K562 (cell line): Measurements from ENCODE around the gene HPX. TPM values are rescaled to one million over a fixed set of nuclear protein-coding genes. Genes with fewer than 3 reads are reported as not detected.

ENCODE experiments used
- ARID2 ChIP-seq: fragments of 450-650 bp; IDR thresholded peaks from 2 replicates; pipeline ENCODE4 v1.6.1; 2017; ENCODE audit warnings: antibody characterized with exemption, mild to moderate bottlenecking
- E2F3 ChIP-seq: fragments of 250-450 bp; sonication (Bioruptor Pico); IDR thresholded peaks from 2 replicates; pipeline ENCODE4 v1.4.0; 2020; ENCODE audit warnings: mild to moderate bottlenecking
- EHMT2 ChIP-seq: fragments of 450-650 bp; IDR thresholded peaks from 2 replicates; pipeline ENCODE4 v1.6.1; 2018; ENCODE audit warnings: antibody characterized with exemption
- KLF16 ChIP-seq: IDR thresholded peaks from 2 replicates; pipeline ENCODE4 v1.6.1; 2016; ENCODE audit warnings: antibody characterized with exemption
- MAFG ChIP-seq: fragments of 450-650 bp; conservative IDR thresholded peaks from 2 replicates; pipeline ENCODE4 v1.6.1; 2016; ENCODE audit warnings: missing genetic modification characterization, missing compliant biosample characterization
- SLC30A9 ChIP-seq: fragments of 250-450 bp; sonication (Bioruptor Pico); IDR thresholded peaks from 2 replicates; pipeline ENCODE4 v1.8.0; 2022; ENCODE audit warnings: mild to moderate bottlenecking, moderate library complexity
- TFAM ChIP-seq: fragments of 250-450 bp; sonication (Bioruptor Pico); conservative IDR thresholded peaks from 2 replicates; pipeline ENCODE4 v1.5.0; 2021; ENCODE audit warnings: mild to moderate bottlenecking, moderate library complexity
- TGIF2 ChIP-seq: sonication (generic); formaldehyde crosslinking; IDR thresholded peaks from 2 replicates; pipeline ENCODE4 v1.8.1; 2022; ENCODE audit warnings: mild to moderate bottlenecking, missing genetic modification reagents, moderate library complexity
- XRCC4 ChIP-seq: IDR thresholded peaks from one replicate; pipeline ENCODE4 v1.6.1; 2011; ENCODE audit not compliant: insufficient read depth, insufficient read length; ENCODE audit errors: extremely low read depth
- ZFPM2 ChIP-seq: fragments of 250-450 bp; sonication (Bioruptor Pico); IDR thresholded peaks from 2 replicates; pipeline ENCODE4 v1.5.1; 2022; ENCODE audit warnings: mild to moderate bottlenecking
- ZNF408 ChIP-seq: fragments of 250-450 bp; sonication (Bioruptor Pico); IDR thresholded peaks from 2 replicates; pipeline ENCODE4 v1.4.0; 2020; ENCODE audit warnings: low read depth, mild to moderate bottlenecking, moderate library complexity
- polyA plus RNA-seq, 8 experiments: library from polyadenylated mRNA; depleted of rRNA in 4 of 8; stranded (reverse) in 5 of 8; unstranded in 3 of 8; fragments of >200 nt; fragmentation: Nextera tagmentation in 2 of 8; fragmentation: Illumina TruSeq in 1 of 8; extraction: Ambion mirVana in 2 of 8; extraction: Trizol in 1 of 8; gene quantifications; 2 replicates each; pipeline versions ENCODE4 v1.2.1 to v1.2.3, GENCODE V29; 2011 to 2014; ENCODE audit warnings: inconsistent platforms in 1 of 8, missing spikeins in 1 of 8
- total RNA-seq, 7 experiments: library from RNA; depleted of rRNA in 6 of 7; stranded (reverse); fragments of >200 nt in 6 of 7; fragmentation: Illumina TruSeq in 2 of 7; extraction: Trizol in 2 of 7; gene quantifications; 2 replicates each; pipeline versions ENCODE4 v1.2.1 to v1.2.3, GENCODE V29; 2011 to 2021; ENCODE audit warnings: low replicate concordance in 1 of 7
- TF ChIP-seq, protein P1 (sequence below): fragments of 450-650 bp; IDR thresholded peaks from 2 replicates; pipeline ENCODE4 v1.6.1; 2016; ENCODE audit warnings: low read depth
- TF ChIP-seq, protein P2 (sequence below): IDR thresholded peaks from 2 replicates; pipeline ENCODE4 v1.6.1; 2014; ENCODE audit warnings: antibody characterized with exemption
- TF ChIP-seq, protein P3 (sequence below): fragments of 250-450 bp; sonication (Bioruptor Pico); IDR thresholded peaks from 2 replicates; pipeline ENCODE4 v1.4.0; 2020; ENCODE audit warnings: mild to moderate bottlenecking, moderate library complexity, borderline replicate concordance
- TF ChIP-seq, protein P4 (sequence below): sonication (generic); formaldehyde crosslinking; IDR thresholded peaks from 2 replicates; pipeline ENCODE4 v1.4.0; 2020; ENCODE audit warnings: mild to moderate bottlenecking, missing genetic modification reagents

The HPX gene
- total and polyA plus RNA-seq, 9 of the 15 experiments (the other 6 are each of a cell fraction or from before 2014, with no cell fraction given): 0.12 to 1.2 (median 0.49) TPM; not detected in 1

DNA sequence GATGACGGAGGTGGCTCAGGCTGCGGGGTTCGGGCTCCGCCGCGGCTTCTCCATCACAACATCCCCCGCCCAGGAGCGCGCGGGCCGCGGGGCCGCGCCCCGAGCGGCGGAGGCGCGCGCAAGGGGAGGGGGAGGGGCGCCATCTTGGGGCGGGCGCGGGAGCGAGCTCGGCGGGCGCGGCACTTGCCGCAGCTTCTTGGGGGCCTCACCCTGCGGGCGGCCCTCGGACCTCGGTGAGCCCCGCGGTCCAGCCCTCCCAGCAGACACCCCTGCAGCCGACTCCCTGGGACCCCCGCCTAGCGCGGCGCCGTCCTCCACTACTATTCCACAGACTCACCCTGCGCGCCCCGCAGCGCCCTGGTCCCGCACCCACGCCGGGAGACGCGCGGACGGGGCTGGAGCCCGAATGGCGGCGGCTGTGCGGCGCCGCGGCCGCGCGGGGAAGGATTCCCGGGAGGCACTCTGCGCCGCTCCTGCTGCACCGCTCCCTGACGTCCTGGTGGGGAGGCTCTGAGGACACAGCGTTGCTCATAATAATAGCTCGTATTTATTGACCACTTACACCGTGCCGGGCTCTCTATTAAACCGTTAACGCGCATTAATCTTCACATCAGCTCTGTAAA lies 21.7 kb downstream of the HPX start, which contains the start of gene APBB1 (continued):
- TF ChIP-seq, protein P1, sequence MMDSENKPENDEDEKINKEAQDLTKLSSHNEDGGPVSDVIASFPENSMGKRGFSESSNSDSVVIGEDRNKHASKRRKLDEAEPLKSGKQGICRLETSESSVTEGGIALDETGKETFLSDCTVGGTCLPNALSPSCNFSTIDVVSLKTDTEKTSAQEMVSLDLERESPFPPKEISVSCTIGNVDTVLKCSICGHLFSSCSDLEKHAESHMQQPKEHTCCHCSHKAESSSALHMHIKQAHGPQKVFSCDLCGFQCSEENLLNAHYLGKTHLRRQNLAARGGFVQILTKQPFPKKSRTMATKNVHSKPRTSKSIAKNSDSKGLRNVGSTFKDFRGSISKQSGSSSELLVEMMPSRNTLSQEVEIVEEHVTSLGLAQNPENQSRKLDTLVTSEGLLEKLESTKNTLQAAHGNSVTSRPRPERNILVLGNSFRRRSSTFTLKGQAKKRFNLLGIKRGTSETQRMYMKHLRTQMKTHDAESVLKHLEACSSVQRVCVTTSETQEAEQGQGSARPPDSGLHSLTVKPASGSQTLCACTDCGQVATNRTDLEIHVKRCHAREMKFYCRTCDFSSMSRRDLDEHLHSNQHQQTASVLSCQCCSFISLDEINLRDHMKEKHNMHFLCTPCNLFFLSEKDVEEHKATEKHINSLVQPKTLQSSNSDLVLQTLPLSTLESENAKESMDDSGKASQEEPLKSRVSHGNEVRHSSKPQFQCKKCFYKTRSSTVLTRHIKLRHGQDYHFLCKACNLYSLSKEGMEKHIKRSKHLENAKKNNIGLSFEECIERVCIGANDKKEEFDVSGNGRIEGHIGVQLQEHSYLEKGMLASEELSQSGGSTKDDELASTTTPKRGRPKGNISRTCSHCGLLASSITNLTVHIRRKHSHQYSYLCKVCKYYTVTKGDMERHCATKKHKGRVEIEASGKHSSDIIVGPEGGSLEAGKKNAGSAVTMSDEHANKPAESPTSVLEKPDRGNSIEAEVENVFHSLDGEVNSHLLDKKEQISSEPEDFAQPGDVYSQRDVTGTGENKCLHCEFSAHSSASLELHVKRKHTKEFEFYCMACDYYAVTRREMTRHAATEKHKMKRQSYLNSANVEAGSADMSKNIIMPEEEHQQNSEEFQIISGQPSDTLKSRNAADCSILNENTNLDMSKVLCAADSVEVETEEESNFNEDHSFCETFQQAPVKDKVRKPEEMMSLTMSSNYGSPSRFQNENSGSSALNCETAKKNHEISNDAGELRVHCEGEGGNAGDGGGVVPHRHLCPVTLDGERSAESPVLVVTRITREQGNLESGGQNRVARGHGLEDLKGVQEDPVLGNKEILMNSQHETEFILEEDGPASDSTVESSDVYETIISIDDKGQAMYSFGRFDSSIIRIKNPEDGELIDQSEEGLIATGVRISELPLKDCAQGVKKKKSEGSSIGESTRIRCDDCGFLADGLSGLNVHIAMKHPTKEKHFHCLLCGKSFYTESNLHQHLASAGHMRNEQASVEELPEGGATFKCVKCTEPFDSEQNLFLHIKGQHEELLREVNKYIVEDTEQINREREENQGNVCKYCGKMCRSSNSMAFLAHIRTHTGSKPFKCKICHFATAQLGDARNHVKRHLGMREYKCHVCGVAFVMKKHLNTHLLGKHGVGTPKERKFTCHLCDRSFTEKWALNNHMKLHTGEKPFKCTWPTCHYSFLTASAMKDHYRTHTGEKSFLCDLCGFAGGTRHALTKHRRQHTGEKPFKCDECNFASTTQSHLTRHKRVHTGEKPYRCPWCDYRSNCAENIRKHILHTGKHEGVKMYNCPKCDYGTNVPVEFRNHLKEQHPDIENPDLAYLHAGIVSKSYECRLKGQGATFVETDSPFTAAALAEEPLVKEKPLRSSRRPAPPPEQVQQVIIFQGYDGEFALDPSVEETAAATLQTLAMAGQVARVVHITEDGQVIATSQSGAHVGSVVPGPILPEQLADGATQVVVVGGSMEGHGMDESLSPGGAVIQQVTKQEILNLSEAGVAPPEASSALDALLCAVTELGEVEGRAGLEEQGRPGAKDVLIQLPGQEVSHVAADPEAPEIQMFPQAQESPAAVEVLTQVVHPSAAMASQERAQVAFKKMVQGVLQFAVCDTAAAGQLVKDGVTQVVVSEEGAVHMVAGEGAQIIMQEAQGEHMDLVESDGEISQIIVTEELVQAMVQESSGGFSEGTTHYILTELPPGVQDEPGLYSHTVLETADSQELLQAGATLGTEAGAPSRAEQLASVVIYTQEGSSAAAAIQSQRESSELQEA: no peak
- TF ChIP-seq ZNF408 (CRISPR knock-in tag): no peak
- no peak for TF ChIP-seq TFAM
- TF ChIP-seq ZFPM2: no peak
- no peak for TF ChIP-seq E2F3 (CRISPR knock-in tag)
- TF ChIP-seq, protein P2, sequence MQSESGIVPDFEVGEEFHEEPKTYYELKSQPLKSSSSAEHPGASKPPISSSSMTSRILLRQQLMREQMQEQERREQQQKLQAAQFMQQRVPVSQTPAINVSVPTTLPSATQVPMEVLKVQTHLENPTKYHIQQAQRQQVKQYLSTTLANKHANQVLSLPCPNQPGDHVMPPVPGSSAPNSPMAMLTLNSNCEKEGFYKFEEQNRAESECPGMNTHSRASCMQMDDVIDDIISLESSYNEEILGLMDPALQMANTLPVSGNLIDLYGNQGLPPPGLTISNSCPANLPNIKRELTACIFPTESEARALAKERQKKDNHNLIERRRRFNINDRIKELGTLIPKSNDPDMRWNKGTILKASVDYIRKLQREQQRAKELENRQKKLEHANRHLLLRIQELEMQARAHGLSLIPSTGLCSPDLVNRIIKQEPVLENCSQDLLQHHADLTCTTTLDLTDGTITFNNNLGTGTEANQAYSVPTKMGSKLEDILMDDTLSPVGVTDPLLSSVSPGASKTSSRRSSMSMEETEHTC: no peak
- no peak for TF ChIP-seq TGIF2
- TF ChIP-seq SLC30A9 (CRISPR knock-in tag): no peak
- TF ChIP-seq XRCC4: no peak
- no peak for TF ChIP-seq MAFG
- TF ChIP-seq EHMT2: no peak
- TF ChIP-seq ARID2: no peak
- TF ChIP-seq, protein P3, sequence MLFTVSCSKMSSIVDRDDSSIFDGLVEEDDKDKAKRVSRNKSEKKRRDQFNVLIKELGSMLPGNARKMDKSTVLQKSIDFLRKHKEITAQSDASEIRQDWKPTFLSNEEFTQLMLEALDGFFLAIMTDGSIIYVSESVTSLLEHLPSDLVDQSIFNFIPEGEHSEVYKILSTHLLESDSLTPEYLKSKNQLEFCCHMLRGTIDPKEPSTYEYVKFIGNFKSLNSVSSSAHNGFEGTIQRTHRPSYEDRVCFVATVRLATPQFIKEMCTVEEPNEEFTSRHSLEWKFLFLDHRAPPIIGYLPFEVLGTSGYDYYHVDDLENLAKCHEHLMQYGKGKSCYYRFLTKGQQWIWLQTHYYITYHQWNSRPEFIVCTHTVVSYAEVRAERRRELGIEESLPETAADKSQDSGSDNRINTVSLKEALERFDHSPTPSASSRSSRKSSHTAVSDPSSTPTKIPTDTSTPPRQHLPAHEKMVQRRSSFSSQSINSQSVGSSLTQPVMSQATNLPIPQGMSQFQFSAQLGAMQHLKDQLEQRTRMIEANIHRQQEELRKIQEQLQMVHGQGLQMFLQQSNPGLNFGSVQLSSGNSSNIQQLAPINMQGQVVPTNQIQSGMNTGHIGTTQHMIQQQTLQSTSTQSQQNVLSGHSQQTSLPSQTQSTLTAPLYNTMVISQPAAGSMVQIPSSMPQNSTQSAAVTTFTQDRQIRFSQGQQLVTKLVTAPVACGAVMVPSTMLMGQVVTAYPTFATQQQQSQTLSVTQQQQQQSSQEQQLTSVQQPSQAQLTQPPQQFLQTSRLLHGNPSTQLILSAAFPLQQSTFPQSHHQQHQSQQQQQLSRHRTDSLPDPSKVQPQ (CRISPR knock-in tag): no peak
- TF ChIP-seq, protein P4, sequence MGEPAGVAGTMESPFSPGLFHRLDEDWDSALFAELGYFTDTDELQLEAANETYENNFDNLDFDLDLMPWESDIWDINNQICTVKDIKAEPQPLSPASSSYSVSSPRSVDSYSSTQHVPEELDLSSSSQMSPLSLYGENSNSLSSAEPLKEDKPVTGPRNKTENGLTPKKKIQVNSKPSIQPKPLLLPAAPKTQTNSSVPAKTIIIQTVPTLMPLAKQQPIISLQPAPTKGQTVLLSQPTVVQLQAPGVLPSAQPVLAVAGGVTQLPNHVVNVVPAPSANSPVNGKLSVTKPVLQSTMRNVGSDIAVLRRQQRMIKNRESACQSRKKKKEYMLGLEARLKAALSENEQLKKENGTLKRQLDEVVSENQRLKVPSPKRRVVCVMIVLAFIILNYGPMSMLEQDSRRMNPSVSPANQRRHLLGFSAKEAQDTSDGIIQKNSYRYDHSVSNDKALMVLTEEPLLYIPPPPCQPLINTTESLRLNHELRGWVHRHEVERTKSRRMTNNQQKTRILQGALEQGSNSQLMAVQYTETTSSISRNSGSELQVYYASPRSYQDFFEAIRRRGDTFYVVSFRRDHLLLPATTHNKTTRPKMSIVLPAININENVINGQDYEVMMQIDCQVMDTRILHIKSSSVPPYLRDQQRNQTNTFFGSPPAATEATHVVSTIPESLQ (CRISPR knock-in tag): no peak
- TF ChIP-seq KLF16: no peak
